Cardiac fibroblast (primary cell): ENCODE results near the gene CASP4.
A peak's percentile ranks its signal among the peaks of the same experiment; 100 is the strongest.
"Not testable (repeated sequence)": the region's sequence is repeated elsewhere in the genome, so short reads cannot be mapped to it uniquely, and the experiment has no call there.

Source experiments
- DNase-seq, 2 donors: peaks; one replicate each; pipeline versions ENCODE4 v3.0.0 to v3.0.0-alpha.2; 2010; ENCODE audit warnings: low read depth in 2 of 2
- H3K4me3 ChIP-seq, 2 donors: replicated peaks in 1 of 2; 1 replicate in 1 of 2; 2 replicates in 1 of 2; pipeline ENCODE4 v1.5.1; 2011; ENCODE audit warnings: low read depth in 2 of 2, low read length in 2 of 2, mild to moderate bottlenecking in 2 of 2, moderate library complexity in 1 of 2
- TF ChIP-seq, protein P1 (sequence below): IDR thresholded peaks from one replicate; pipeline ENCODE4 v1.5.1; 2011; ENCODE audit warnings: low read depth, mild to moderate bottlenecking, low read length, inconsistent platforms

The CASP4 gene

DNA sequence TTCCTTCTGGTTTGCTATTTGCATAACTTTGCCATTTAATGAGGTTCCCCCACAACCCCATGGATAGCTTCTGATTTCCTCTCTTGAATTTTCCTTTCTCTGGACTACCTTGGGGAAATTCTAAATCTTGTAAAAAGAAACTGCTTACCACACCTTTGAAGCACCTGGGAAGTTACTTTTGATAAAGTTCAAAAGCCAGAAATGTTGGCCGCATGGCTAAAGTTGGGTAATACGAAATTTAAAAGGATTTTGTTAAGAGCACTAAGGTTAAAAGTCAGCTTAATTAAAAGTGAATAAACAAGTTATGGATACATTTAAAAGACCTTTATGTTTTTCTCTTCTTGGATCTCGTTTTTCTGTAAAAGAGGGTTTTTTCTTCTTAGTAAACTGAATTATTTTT, 5.5 kb downstream of the CASP4 start:
- DNase-seq: no peak
- TF ChIP-seq, protein P1, sequence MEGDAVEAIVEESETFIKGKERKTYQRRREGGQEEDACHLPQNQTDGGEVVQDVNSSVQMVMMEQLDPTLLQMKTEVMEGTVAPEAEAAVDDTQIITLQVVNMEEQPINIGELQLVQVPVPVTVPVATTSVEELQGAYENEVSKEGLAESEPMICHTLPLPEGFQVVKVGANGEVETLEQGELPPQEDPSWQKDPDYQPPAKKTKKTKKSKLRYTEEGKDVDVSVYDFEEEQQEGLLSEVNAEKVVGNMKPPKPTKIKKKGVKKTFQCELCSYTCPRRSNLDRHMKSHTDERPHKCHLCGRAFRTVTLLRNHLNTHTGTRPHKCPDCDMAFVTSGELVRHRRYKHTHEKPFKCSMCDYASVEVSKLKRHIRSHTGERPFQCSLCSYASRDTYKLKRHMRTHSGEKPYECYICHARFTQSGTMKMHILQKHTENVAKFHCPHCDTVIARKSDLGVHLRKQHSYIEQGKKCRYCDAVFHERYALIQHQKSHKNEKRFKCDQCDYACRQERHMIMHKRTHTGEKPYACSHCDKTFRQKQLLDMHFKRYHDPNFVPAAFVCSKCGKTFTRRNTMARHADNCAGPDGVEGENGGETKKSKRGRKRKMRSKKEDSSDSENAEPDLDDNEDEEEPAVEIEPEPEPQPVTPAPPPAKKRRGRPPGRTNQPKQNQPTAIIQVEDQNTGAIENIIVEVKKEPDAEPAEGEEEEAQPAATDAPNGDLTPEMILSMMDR: no peak
- no peak overlapping the region for H3K4me3 ChIP-seq

DNA sequence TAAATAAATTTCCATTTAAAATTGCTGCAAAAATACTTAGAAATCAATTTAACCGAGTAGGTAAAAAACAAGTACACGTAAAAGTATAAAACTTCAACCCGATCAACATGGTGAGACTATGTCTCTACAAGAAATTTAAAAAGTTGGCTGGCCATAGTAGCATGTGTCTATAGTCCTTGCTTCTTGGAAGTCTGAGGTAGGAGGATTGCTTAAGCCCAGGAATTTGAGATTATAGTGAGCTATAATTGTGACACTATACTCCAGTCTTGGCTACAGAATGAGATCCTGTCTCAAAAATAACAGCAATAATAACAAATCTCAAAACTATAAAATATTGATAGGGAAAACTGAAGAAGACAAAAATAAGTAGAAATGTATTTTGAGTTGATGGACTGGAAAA, 11.1 kb downstream of the CASP4 start:
- no peak overlapping the region for H3K4me3 ChIP-seq
- peak; percentile 28 to 38 for DNase-seq
- TF ChIP-seq, protein P1: no peak

DNA sequence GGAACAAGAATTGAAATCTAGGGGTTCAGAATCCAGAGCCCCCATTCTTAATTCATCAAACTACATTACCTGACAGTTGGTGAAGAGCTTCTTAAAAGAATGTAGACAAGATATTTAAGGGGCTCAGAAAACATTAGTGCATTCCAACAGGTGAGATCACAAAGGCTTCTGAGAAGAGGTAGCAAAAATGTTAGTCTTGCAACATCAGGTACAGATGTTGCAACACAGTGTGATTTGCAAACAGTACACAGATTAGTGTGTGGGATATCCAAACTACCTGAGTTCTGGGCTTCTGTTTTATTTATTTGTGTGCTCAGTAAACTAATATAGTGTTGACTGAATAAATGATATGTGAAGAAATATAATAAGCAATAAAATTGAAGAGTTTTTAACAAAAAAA, 11.8 kb downstream of the CASP4 start:
- H3K4me3 ChIP-seq: no peak overlapping the region
- DNase-seq: peak in 1 of 2 donors; percentile 23
- TF ChIP-seq, protein P1: no peak

DNA sequence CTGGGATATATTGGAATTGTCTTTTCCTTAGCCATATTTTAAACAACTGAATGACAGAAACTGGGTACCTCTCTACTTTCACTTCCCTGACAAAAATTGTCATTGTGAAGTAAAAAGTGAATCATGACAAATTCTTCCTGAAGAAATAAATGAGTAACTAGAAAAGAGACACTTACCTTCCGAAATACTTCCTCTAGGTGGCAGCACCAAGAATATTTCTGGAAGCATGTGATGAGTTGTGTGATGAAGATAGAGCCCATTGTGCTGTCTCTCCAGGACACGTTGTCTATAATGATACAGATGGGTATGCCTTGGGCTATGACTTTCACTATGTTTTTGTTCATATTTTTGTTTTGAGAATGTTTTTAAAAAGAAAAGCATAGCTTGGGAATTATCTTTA, 21.5 kb downstream of the CASP4 start:
- TF ChIP-seq, protein P1: peak; percentile 40
- DNase-seq: peak; percentile 64 to 81
- no peak overlapping the region for H3K4me3 ChIP-seq

DNA sequence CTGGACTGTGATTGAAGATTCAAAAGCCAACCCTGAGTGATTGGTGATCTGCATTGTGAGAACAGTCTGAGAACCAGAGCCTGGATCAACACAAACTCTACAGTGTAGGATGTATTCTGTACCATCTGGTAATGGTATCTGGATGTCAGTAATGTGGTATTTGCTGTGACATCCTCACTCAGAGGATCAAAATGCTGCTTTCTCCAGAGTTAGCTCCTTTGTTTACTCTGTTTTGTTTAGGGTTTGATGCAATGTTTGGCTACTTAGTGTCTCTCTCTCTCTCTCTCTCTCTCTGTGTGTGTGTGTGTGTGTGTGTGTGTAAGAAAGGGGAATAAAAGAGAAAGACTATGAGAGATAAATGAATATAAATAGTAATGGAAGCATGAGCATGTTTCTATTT, 24.3 kb downstream of the CASP4 start:
- H3K4me3 ChIP-seq: no peak overlapping the region
- TF ChIP-seq, protein P1: no peak
- no peak for DNase-seq

DNA sequence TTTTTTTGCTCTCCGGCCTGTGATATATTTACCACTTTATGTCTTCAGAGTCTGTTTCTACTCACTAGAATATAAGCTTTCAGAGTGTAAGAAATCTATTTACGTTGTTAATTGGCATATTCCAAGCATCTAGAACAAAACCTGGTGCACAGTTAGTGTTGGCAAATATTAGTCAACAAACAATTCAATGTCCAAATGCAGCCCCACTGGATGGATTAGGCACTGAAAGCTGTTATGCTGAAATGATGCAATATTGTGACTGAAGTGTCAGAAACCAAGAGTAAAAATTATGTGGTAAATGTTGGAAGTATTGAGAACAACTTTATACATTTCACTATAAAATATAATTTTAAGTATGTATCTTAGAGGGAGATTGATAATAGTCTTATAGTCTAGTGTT, 24.8 kb downstream of the CASP4 start:
- DNase-seq: no peak
- TF ChIP-seq, protein P1: no peak
- no peak overlapping the region for H3K4me3 ChIP-seq

DNA sequence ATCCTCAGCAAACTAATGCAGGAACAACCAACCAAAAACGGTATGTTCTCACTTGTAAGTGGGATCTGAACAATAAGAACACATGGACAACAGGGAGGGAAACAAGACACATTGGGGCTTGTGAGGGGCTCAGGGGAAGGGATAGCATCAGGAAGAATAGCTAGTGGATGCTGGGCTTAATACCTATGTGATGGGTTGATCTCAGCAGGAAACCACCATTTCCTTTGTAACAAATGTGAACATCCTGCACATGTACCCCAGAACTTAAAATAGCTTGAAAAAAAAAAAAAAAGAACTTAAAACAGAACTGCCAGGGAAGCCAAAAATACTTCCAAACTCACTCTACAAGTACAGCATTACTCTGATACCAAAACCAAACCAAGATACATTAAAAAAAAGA, 33.8 kb downstream of the CASP4 start:
- TF ChIP-seq, protein P1: no peak
- H3K4me3 ChIP-seq: no peak overlapping the region
- no peak for DNase-seq

DNA sequence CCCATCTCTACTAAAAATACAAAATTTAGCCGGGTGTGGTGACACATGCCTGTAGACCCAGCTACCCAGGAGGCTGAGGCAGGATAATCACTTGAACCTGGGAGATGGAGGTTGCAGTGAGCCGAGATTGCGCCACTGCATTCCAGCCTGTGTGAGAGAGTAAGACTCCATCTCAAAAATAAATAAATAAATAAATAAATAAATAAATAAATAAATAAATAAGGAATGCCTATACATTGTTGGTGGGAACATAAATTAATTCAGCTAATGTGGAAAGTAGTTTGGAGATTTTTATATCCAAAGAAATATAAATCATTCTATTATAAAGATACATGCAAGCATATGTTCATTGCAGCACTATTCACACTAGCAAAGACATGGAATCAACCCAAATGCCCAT, 34.3 kb downstream of the CASP4 start:
- DNase-seq, H3K4me3 ChIP-seq: not testable (repeated sequence)
